ENCODE measurements around the gene CSRNP2.
"Not testable (repeated sequence)": the region's sequence is repeated elsewhere in the genome, so short reads cannot be mapped to it uniquely, and the experiment has no call there.

CSRNP2 gene, protein sequence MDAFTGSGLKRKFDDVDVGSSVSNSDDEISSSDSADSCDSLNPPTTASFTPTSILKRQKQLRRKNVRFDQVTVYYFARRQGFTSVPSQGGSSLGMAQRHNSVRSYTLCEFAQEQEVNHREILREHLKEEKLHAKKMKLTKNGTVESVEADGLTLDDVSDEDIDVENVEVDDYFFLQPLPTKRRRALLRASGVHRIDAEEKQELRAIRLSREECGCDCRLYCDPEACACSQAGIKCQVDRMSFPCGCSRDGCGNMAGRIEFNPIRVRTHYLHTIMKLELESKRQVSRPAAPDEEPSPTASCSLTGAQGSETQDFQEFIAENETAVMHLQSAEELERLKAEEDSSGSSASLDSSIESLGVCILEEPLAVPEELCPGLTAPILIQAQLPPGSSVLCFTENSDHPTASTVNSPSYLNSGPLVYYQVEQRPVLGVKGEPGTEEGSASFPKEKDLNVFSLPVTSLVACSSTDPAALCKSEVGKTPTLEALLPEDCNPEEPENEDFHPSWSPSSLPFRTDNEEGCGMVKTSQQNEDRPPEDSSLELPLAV

DNA sequence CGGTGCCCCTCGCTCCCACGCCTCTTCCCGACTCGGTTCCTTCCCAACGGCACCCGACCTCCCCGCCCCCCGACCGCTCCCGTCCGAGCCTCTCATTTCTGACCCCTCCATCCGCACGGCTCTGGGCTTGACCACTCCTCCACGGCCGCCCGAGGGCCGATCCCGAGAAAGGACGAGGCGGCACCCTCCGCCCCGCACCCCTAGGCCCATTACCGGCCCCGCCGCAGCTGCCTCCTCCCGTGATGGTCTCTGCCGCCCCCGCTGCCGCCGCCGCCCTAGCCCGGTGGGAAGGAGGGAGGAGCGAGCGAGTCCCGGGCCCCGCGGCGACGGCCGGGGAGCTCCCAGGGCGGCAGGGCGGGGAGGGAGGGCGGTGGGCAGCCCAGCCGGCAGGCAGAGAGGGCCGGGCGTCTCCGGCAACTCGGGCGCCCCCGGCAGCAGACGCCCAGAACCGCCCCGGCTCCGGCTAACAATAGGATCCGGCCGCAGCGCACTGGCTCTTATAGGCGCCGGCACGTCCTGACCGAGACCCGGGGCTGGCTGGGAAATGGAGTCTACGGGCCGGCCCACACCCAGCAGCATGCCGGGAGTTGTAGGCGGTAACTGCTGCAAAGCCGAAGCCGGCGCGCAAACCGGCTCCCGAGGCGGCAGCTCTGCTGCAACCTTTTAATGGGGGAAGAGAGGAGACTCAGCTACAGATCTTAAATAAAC is at the start of gene CSRNP2:
Gene CSRNP2 (minus strand): TSS at position 471 of the 708 bp plus-strand sequence. CDS start 7,035 bp downstream, outside the sequence.
- peak; percentile 99 for DNase-seq

DNA sequence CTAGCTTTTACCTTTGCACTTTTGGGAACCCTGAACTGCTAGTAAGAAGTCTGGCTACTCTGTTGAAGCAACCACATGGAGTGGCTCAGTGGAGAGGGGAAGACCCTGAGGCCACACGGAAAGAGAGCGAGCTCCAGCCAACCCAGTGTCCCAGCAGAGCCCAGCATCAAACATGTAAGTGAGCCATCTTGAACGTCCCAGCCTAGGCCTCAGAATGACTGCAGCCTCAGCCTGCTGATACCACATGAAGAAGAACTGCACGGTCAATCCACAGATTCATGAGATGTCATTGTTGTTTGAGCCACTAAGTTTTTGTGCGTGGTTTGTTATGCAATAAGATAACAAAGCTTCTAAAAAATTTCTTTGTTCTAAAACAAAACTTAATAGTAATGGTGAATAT is 49.3 kb upstream of the CSRNP2 start:
- no peak for DNase-seq

DNA sequence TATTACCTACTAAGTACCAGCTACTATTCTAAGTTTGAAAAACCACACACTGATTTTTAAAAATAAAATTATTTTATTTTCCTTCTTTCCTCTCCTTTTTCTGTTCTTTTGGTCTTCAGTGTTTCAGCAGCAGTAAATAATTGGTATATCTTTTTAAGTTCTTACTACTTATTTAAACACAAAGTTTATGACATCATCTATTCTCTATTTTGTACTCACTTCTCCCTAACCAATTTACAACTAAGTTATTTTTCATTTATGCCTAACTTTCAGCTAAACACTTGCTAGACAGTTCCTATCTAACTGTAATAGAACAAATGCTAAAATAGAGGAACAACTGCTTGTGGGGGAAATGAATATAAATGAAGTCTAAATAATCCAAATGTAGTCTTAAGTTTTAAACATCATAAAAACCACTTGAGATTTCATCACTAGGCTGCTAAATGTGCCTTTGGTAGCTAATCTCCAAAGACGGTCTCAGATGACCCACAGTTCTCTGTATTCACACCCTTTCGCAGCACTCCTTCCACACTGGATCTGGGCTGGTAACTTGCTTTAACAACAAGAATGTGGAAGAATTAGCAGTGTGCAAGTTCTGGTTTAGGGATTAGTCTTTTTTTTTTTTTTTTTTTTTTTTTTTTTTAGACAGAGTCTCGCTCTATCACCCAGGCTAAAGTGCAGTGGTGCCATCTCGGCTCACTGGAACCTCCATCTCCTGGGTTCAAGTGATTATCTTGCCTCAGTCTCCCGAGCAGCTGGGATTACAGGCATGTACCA is 48.5 kb upstream of the CSRNP2 start:
- DNase-seq, result no peak

DNA sequence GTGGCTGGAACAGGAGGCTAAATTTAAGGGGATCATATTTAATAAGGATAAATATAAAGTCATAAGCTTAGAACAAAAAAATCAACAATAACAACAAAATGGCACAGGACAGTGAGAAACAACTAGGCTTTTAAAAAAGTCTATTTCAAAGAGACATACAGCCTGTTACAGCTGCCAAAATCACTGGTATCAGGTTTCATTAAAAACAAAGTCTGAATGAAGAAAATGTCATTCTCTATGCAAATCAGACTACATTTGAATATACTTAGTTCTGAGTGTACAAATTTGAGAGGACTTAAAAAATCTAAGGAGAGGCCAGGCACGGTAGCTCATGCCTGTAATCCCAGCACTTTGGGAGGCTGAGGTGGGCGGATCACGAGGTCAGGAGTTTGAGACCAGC is 45.5 kb upstream of the CSRNP2 start:
- no peak for DNase-seq

DNA sequence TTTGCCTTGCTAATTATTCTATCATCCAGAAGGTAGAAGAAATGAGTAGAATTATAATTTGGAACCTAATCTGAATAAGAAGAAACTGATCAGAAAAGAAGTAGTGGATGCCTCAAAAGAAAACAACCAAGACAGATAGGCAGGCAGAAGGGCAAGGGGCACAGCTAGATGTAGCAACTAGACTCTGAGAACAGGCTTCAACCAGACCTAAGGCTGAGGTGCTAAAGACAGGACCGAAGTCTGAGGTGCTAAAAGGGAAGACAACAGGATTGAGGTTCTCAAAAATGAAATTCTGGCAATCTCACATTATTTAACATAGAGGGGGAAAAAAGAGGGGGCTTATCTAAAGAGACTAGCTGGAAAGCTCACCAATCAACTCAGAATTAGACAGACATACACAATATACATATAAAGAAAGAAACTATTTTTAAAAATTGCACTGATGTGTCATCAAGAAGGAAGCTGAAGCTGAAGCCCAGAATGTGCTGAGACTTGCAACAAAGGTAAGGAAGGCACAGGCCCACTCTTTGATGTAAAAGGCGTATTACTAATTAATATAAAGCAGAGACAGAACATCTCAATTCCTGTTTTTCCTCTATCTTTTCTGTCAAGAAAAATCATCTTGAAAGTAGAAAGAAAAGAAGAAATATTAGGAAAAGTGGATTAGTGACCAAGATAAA is 43.8 kb upstream of the CSRNP2 start:
- DNase-seq, result no peak

DNA sequence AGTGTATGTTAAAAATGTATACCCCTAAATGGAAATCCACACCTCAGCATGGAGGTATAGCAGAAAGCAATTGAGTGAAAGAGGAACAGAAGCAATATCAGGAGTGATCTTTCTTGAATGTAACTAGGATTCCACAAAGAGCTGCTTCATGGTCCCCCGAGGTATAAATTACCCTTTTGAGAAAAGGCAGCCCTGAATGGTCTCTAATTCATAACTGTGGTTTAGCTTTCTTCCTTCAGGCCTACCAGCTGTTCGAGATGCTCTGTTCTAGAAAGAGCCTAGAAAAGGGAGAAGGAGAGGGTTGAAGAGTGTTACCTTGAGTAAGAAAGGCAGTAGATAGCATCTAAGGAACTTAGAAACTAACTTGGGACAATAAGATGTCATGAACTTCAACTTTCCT is 42.9 kb upstream of the CSRNP2 start:
- DNase-seq, result no peak

DNA sequence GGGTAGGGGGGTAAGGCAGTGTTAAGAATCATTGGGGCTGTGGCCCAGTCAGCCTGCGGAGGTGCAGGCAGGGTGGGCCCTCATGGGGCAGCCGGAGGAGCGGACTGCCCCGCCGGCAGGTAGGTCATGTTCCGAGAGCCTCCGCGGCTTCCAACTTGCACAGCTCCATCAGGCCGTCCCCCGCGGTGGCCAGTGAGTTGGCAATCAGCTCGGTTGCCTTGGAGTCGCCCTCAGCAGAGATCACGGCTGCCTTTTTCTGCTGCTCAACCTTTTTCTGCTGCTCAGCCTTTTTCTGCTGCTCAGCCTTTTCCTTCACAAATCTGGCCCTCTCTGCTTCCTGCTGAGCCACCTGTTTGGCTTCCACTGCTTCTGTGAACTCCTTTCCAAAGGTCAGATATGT is 41.1 kb upstream of the CSRNP2 start:
- no peak for DNase-seq

DNA sequence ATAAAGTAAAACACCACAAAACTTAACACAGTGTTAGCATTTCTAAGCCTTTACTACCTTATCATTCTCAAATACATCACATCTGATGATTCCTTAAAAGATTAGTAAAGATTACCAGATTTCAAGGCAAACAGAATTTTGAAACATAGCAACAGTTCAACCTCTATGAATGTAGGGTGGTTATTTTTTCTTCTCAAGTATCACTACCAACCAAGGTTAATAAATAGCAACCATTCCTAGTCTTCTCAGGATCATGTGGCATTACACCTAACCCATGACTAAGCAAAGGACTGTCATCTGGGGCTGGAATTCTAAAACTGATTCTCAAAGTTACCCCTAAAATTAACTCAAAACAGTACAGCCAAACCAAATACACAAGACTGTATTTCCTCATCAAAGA is 39.4 kb upstream of the CSRNP2 start:
- no peak for DNase-seq

DNA sequence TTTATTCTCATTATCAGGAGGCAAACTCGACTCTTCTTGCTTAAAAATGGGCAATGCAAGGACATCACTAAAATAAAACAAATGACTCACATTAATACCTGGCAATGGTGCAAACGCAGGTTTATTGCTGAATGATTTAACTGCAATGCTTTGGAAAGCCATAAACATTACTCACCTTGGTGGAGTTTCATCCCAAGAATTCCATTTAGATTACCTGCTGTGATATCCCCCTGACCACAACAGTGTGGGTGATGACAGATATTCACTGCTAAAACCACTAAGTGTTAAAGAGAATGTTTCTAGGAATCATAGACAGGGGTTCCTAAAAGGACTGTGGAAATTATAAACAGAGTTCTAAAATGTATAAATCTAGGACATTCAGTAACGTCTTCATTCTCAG is 35.3 kb upstream of the CSRNP2 start:
- DNase-seq, result no peak

DNA sequence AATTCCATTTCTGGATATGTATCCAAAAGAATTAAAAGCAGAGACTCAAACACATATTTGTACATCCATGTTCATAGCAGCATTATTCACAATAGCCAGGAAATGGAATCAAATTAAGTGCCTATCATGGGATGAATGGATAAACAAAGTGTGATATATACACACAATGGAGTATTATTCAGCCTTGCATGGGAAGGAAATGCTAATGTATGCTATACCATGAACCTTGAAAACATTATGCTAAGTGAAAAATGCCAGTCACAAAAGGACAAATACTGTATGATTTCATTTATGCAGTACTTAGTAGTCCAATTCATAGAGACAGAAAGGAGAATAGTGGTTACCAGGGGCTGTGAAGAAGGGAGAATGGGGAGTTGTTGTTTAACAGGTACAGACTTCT is 32.1 kb upstream of the CSRNP2 start:
- no peak for DNase-seq

DNA sequence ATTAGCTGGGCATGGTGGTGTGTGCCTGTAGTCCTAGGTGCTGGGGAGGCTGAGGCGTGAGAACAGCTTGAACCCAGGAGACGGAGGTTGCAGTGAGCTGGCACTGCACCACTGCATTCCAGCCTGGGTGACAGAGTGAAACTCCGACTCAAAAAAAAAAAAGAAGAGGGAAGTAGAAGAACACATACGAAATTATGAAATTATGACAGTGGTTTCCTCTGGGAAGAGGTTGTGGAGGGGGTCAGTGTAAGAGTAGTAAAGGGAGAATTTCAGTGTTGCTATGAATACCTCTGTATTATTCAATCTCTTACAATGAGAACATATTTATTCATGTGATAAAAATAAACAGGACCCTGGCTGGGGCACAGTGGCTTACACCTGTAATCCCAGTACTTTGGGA is 24.7 kb upstream of the CSRNP2 start:
- DNase-seq, result no peak

DNA sequence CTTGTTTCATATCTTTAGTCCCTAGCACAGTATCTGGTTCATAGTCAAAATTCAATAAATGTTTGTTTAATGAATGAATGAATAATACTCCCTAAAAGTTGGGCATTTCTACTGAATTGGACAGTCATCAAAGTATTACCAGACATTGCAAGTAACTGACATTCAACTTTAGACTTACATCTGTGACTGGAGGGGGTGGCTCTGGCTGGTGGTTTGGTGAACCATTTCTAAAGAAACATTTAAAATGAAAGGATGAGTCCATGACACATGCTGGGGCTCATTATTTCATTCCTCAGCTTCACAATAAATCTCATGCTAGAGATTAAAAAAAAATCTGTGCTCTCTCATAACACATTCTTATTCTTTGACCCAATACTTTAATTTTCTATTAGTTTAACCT is 20.6 kb upstream of the CSRNP2 start:
- no peak for DNase-seq

DNA sequence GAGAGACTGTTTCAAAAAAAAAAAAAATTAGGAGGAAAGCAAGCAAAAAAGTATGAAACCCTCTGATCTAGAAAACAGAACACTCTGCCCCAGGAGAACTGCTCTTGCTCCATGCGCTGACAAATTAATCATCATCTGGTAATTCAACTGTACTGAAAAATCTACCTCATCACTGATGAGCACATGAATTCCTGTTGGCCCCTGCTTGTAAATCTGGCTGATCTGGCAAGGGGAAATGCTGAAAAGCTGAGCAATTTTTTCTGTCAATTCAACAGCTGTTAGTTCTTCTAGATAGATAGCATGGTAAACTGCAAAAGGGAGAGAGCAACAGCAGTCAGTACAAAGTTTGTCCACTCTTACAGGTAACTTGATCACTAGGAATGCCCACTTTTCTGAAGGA is 15.2 kb upstream of the CSRNP2 start:
- no peak for DNase-seq

DNA sequence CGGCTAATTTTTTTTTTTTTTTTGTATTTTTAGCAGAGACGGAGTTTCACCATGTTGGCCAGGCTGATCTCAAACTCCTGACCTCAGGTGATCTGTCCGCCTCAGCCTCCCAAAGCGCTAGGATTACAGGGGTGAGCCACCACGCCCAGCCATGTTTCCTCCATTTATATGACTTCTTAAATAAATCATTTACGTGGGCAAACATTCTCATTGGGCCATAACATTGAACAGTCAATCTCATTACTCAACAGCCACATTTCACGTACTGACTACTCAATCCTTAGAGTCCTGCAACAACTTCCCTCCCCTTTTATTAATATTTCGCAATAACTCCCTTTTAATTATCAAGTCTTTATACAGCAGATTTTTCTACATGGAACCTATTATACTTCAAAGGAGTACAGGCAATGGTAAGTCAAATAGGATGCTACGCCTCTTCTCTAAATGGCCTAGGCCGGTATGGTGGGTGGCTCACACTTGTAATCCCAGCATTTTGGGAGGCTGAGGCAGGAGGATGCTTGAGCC is 7.4 kb upstream of the CSRNP2 start:
- no peak for DNase-seq

DNA sequence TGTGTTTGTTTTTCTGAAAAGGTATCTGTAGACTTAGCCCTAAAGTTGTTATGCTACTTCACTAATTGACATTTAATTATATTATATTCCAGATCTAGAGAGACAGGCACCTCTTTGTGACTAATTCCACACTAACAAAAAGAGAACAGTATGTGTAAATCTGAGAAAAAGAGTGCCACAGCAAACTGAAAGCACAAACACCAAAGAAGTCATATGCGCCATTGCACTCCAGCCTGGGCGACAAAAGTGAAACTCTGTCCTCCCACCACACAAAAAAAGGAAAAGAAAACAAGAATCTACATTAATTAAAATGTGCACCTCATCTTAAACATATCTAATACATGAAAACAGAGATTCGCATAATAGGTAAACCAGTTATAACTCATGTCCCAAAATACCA is 4.4 kb upstream of the CSRNP2 start:
- no peak for DNase-seq

DNA sequence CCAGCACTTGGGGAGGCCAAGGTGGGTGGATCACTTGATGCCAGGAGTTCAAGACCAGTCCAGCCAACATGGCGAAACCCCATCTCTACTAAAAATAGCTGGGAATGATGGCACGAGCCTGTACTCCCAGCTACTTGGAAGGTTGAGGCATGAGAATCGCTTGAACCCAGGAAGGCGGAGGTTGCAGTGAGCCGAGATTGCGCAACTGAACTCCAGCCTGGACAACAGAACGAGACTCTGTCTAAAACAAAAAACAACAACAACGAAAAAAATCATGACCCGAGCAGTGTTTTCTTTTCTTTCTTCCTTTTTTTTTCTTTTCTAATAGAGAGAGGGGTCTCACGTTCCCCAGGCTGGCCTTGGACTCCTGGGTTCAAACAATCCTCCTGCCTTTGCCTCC is 3.5 kb upstream of the CSRNP2 start:
- no peak for DNase-seq

DNA sequence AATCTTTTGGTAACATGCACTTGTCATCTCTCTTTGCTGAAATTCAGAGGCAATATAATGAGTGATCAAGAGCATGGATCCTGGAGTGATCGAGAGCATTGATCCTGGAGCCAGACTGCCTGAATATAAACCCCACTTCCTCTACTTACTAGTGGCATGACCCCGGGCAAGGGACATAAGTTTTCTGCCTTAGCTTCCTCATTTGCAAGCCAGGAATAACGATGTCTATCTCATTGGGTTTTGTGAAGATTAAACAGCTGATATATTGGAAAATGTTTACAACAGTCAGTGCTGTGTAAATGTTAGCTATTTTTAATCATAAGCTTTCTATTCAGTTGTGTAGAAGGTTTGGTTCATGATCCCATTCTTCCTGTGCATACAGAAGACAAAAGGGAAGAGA is 2.4 kb upstream of the CSRNP2 start:
- DNase-seq, result no peak

DNA sequence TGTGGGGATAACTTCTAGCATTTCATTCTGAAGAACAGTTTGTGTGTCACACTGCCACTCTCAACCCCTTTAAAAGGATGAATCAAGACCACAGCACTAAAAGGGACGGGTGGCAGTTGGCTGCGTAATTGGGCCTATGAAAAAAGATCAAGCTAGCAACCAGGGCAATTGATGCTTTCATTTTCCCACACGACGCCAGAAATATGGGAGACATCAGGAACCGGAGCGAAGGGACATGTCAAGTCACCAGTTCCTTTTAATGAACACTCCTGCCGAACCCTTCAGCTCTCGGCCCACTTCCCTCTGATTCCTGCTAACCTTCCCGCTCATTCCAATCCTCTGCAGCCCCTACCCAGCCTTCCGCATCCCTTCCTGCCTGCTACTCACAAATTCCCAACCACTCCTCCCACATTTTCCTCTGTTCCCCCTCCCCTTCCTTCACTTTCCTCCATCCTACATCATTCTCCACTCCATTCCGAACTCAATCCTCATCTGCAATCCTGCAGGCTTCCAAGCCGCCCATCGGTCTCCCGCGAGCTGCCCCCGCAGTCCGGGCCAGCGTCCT is 753 bp downstream of the CSRNP2 start:
- DNase-seq, result peak; percentile 73

DNA sequence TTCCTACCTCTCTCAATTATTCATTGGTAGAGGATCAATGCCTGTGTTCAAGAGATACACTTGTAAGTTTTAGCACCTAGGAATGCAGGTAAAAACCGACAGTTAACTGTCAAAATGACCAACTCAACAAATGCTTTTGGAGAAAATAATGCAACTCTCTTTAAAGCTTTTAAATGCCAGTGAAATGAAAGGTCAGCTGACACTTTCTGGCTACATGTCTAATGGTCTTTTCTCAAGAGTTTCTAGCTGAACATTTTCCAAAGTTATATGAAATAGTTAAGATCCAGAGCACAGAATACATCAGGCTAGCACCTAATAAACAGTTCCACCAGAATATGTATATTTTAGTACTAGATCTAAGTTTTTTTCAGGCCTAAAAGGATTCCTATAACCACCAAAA is 2.0 kb downstream of the CSRNP2 start:
- no peak for DNase-seq

DNA sequence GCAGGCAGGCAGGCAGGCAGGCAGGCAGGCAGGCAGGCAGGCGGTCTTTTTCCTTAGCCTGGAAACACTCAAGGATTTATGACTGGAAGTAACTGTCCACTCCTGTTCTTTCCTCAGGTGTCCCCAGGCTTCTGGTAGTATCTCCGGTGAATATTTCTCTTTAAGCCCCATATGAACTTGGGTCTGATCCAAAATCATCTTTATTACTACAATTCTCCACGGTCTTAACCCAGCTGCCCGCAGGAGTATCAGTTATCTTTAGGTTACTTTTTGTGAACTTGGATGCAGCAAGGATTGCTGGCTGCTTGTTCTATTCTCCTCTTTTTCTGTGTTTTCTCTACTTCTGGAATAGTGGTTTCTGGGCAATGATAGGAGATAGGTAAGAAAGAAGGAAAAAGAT is 3.3 kb downstream of the CSRNP2 start:
- no peak for DNase-seq

DNA sequence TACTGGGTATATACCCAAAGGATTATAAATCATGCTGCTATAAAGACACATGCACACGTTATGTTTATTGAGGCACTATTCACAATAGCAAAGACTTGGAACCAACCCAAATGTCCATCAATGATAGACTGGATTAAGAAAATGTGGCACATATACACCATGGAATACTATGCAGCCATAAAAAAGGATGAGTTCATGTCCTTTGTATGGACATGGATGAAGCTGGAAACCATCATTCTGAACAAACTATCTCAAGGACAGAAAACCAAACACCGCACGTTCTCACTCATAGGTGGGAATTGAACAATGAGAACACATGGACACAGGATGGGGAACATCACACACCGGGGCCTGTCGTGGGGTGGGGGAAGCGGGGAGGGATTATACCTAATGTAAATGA is 4.5 kb downstream of the CSRNP2 start:
- not testable (repeated sequence) for DNase-seq

DNA sequence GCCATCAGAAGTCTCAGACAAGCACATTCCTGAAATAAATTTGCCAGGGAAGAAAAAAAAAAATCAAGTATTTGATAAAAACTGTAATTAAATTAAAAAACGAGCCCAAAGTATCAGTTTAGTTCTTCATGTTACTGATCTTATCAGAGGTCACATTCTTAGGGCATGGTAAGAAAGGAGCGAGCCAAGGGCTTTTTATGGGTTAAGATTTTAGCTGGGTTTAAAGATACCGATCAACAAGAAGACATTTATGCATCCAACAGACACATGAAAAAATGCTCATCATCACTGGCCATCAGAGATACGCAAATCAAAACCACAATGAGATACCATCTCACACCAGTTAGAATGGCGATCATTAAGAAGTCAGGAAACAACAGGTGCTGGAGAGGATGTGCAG is 5.0 kb downstream of the CSRNP2 start:
- DNase-seq, result not testable (repeated sequence)

All from NCI-H146 (cell line).